NCI-H1092 (cell line): ENCODE data around the gene CABP7.
A peak's percentile ranks its signal among the peaks of the same experiment; 100 is the strongest.

Experiments used
- DNase-seq: peaks from one replicate; lab custom pipeline; 2025; lab: John Stamatoyannopoulos, UW

The CABP7 gene

DNA sequence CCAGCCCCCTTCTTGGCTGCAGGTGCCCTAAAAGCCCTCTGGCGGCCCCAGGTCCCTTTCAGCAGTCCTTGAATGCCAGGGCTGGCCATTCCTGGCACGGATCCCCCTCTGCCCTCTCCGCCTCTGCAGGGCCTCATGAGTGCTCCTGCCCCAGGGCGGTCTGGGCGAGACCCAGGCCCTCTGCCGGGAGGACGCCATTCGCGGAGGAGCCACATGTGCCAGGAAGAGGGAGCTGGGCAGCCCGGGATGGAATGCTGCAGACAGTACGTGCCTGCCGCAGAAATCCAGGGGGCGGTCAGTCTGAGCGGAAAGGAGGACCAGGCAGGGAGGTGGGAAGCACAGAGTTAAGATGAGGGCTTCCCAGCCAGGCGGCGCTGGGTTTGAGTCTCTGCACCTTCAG, 2.8 kb downstream of the CABP7 start:
- DNase-seq: no peak

DNA sequence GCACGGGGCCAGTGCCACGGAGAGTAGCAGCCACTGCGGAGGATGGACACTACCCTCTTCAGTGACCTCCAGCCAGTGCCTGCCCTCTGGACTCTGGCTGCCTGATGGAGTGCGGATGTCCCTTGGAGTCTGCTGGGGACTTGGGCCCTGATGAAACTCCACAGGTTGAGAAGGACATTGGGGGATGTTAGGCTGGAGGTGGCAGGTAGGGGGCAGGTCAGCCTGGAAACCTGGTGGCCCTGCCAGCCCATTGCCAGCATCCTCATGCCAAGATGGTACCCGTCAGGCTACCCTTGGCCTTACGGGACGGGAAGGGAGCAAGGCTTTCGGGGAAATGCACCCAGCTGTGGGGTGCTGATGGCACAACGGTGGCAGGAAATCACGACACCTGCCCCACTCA, 4.0 kb downstream of the CABP7 start:
- DNase-seq: no peak

GRCh38 chr22:29724843-29725242, 5.0 kb downstream of the CABP7 start:
- no peak for DNase-seq

GRCh38 chr22:29726106-29726505, 6.3 kb downstream of the CABP7 start:
- no peak for DNase-seq

- DNase-seq: no peak
Measured at GRCh38 chr22:29726512-29727130, 6.8 kb downstream of the CABP7 start.

GRCh38 chr22:29727131-29727523, 7.3 kb downstream of the CABP7 start:
- peak; percentile 14 for DNase-seq

DNA sequence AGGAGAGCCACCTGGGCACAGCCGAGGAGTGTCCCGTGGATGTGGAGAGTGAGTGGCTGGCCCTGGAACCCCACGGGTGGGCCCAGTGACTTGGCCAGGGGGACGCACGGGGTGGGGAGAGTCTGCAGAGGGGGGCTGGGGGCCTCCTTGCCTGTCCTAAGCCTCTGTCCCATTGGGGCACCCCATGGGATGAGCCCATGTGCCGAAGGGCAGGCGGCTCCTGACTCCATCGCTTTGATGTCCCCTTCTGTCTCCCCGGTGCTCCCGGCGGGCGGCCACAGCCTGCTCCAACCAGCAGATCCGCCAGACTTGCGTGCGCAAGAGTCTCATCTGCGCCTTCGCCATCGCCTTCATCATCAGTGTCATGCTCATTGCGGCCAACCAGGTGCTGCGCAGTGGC, 9.4 kb downstream of the CABP7 start:
- DNase-seq: no peak

- DNase-seq: no peak
Measured at GRCh38 chr22:29731058-29731850, 11.5 kb downstream of the CABP7 start.

GRCh38 chr22:29732883-29733282, 13.1 kb downstream of the CABP7 start:
- no peak for DNase-seq

- DNase-seq: peak; percentile 70
Measured at GRCh38 chr22:29733362-29734201, 13.8 kb downstream of the CABP7 start.

GRCh38 chr22:29734406-29734805, 14.6 kb downstream of the CABP7 start:
- DNase-seq: no peak

DNA sequence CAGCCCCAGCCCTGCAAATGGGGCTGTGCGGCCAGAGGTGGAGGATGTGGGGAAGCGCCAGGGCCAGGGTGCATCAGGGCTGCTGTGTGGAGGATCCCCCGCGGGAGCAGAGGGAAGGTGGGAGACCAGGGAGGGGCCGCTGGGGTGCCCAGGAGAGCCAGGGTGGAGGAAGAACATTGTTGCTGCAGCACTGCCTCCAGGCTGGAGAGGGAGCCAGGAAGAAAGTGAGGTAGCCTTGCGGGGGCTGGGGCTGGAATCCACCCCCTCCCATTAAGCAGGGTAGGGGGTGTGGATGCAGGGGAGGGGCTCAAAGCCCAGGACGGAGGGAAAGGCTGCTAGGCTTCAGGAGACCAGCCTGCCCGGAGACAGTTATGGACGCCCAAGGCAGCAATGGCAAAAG, 15.0 kb downstream of the CABP7 start:
- DNase-seq: no peak

- DNase-seq: no peak
Measured at GRCh38 chr22:29735416-29735815, 15.6 kb downstream of the CABP7 start.

DNA sequence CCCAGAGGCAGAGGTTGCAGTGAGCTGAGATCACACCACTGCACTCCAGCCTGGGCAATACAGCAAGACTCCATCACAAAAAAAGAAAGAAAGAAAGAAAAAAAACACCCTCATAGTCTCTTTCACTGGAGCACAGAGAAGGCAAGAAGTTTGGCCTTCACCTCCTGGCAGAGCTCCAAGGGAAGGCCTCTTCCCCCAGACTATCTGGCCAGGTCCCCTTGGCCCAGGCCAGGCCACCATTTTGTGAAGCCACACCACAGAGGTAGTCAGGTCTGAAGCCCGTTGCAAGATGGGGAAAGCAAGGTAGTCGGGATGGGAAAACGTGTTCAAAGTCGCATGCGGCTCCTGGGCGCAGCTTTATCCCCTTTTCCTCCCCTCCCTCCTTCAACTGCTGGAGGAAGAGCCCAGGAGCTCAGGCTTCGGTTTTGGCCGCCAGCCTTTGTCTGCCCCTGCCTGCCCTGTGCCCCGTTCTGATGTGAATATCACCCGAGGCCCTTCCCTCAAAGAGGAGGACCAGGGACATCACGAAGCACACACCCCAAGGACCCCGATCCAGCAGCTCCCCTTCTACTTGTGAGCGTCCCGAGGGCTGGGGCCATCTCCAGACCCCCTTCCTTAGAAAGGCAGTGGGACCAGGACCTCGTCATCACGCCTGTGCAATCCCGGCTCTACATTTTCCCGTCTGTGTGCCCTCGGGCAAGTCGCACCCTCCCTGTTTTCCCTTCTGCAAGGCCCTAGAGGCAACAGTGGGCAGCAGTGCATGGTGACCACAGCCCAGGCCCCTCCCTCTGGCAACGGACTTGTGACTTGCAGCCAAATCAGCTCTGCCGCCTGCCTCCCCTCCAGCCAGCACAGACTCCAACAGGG, 17.7 kb downstream of the CABP7 start:
- no peak for DNase-seq

DNA sequence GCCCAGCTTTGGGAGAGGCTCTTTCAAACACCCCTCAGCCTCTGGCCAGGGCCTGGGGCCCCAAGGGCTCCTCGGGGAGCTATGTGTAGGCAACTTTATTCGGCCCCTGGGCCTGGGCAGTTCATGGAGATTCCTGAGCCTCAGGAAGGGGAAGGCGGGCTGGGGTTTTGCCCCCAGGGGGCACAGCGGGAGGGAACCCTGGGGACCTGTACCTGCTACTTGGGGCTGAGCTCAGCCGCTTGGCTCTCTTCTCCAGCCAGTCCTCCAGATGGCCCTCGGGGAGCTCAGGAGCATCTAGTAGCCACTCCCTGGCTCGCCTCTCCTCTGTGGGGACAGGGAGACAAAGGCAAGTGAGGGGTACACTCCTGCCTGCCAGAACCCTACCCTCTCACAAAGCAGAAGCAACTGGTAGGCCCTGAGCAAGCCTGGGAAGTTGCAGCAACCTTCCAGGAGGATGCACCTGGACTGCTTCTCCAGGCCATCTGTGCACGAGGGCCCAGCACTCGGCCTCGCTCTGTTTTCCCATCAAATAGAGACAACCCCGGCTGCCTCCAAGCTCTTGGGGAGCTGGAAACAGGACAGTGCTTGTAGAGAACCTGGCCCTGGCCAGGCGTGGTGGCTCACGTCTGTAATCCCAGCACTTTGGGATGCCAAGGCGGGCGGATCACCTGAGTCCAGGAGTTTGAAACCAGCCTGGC, 18.5 kb downstream of the CABP7 start:
- DNase-seq: no peak

- DNase-seq: no peak
Measured at GRCh38 chr22:29739346-29739875, 19.6 kb downstream of the CABP7 start.

DNA sequence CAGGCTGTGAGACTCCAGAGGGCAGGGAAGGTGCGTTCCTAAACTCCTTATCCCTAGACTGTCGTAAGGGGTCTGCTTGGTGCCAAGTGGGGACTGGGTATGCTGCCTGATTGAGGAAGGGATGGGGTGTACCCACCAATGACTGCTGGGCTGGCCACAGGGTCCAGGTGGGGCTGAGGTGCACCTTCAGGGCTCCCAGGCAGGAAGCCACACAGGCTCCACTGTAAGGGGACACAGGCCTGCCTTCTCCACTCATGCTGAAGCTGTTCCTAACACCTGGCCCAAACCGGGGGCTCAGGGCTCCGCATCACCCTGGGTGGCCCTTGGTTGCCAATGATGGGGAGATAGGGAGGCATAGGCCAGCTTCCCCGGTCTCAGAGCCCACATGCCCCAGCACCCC, 20.4 kb downstream of the CABP7 start:
- no peak for DNase-seq

GRCh38 chr22:29741926-29742325, 22.1 kb downstream of the CABP7 start:
- DNase-seq: no peak

- DNase-seq: no peak
Measured at GRCh38 chr22:29742326-29742725, 22.5 kb downstream of the CABP7 start.

GRCh38 chr22:29744902-29745301, 25.1 kb downstream of the CABP7 start:
- DNase-seq: peak; percentile 82

- no peak for DNase-seq
Measured at GRCh38 chr22:29747832-29748231, 28.0 kb downstream of the CABP7 start.
